ENCODE results near the gene CHAD. TPM values are rescaled to one million over a fixed set of nuclear protein-coding genes. Genes with fewer than 3 reads are reported as not detected.

The CHAD gene
- polyA plus RNA-seq, 1 donor from 2014 or later, result not detected

GRCh38 chr17:50465171-50465570 is 3.5 kb downstream of the CHAD start:
- Histone ChIP-seq H3K27ac (ENCODE audit: low read length) (no peak overlapping the region), H2AFZ (ENCODE audit: low read depth, low read length) (no peak overlapping the region), H3K9me3 (ENCODE audit: low read length) (no peaks in the 10 kb centered on the region), H3K79me2 (replicated peaks; ENCODE audit: insufficient read depth, low read length) (no peaks in the 10 kb centered on the region), H3K9ac (ENCODE audit: low read length) (no peak overlapping the region), H3K36me3 (ENCODE audit: insufficient read depth, low read length) (no peaks in the 10 kb centered on the region), H4K20me1 (ENCODE audit: insufficient read depth) (no peaks in the 10 kb centered on the region), H3K27me3 (ENCODE audit: insufficient read depth, low read depth, low read length) (peaks cover 27% of the 10 kb centered on the region), H3K9me2 (ENCODE audit: insufficient read depth, low read length) (no peaks in the 10 kb centered on the region), H3F3A (ENCODE audit: insufficient read depth, low read length, poor library complexity, severe bottlenecking) (no peaks in the 10 kb centered on the region), H3K4me3 (ENCODE audit: low read length) (no peak overlapping the region), H3K4me2 (ENCODE audit: low read length) (no peak overlapping the region)
- TF ChIP-seq TAF1 (IDR thresholded peaks at IDR 0.05; ENCODE audit: low read depth) (no peak), EZH2 (IDR thresholded peaks at IDR 0.05; ENCODE audit: borderline replicate concordance, insufficient read depth, low read length, poor library complexity, severe bottlenecking) (no peak), EP300 (conservative IDR thresholded peaks at IDR 0.05; ENCODE audit: poor library complexity, severe bottlenecking) (no peak), RAD21 (conservative IDR thresholded peaks at IDR 0.05) (no peak), REST (IDR thresholded peaks at IDR 0.05; ENCODE audit: borderline replicate concordance) (no peak)

GRCh38 chr17:50464736-50465135 is 3.9 kb downstream of the CHAD start:
- no peak for TF ChIP-seq CTCF (IDR thresholded peaks at IDR 0.05; ENCODE audit: poor library complexity, severe bottlenecking)
- no peak for TF ChIP-seq TAF1 (IDR thresholded peaks at IDR 0.05; ENCODE audit: low read depth)
- no peak for TF ChIP-seq RAD21 (conservative IDR thresholded peaks at IDR 0.05)
- no peak for TF ChIP-seq EP300 (conservative IDR thresholded peaks at IDR 0.05; ENCODE audit: poor library complexity, severe bottlenecking)
- TF ChIP-seq SMC3 (conservative IDR thresholded peaks at IDR 0.05; ENCODE audit: poor library complexity), result no peak
- no peak for TF ChIP-seq REST (IDR thresholded peaks at IDR 0.05; ENCODE audit: borderline replicate concordance)
- no peak for TF ChIP-seq EZH2 (IDR thresholded peaks at IDR 0.05; ENCODE audit: borderline replicate concordance, insufficient read depth, low read length, poor library complexity, severe bottlenecking)
- TF ChIP-seq MXI1 (conservative IDR thresholded peaks at IDR 0.05; ENCODE audit: poor library complexity, severe bottlenecking), result no peak
- TF ChIP-seq POLR2AphosphoS5 (IDR thresholded peaks at IDR 0.05), result no peak
- no peaks in the 10 kb centered on the region for H3F3A ChIP-seq (ENCODE audit: insufficient read depth, low read length, poor library complexity, severe bottlenecking)
- H2AFZ ChIP-seq (ENCODE audit: low read depth, low read length), result no peak overlapping the region
- H3K4me3 ChIP-seq (ENCODE audit: low read length), result no peak overlapping the region
- H3K79me2 ChIP-seq (replicated peaks; ENCODE audit: insufficient read depth, low read length), result no peaks in the 10 kb centered on the region
- H4K20me1 ChIP-seq (ENCODE audit: insufficient read depth), result no peaks in the 10 kb centered on the region
- H3K36me3 ChIP-seq (ENCODE audit: insufficient read depth, low read length), result no peaks in the 10 kb centered on the region
- no peak overlapping the region for H3K27ac ChIP-seq (ENCODE audit: low read length)
- no peak overlapping the region for H3K4me2 ChIP-seq (ENCODE audit: low read length)
- H3K9me3 ChIP-seq (ENCODE audit: low read length), result no peaks in the 10 kb centered on the region
- H3K9me2 ChIP-seq (ENCODE audit: insufficient read depth, low read length), result no peaks in the 10 kb centered on the region
- peaks cover 24% of the 10 kb centered on the region for H3K27me3 ChIP-seq (ENCODE audit: insufficient read depth, low read depth, low read length)
- H3K9ac ChIP-seq (ENCODE audit: low read length), result no peak overlapping the region

All from neural cell (in vitro differentiated cells).